Renal cortex interstitium (tissue), 11 donors: ENCODE data around the gene GOLGA6L10. TPM values are rescaled to one million over a fixed set of nuclear protein-coding genes. Genes with fewer than 3 reads are reported as not detected.
"Not testable (repeated sequence)": the region's sequence is repeated elsewhere in the genome, so short reads cannot be mapped to it uniquely, and the experiment has no call there.

ENCODE experiments used
- DNase-seq, 11 donors: peaks; one replicate each; pipeline ENCODE4 v3.0.0-alpha.2; 2013; ENCODE audit warnings: low read depth in 9 of 11, low spot score in 4 of 11; ENCODE audit errors: extremely low read depth in 1 of 11
- polyA plus RNA-seq, 3 donors: library from polyadenylated mRNA; unstranded; fragments of 120-200 nt; gene quantifications; one replicate each; pipeline ENCODE4 v1.2.1, GENCODE V29; 2013; ENCODE audit not compliant: insufficient read length in 3 of 3

The GOLGA6L10 gene
- polyA plus RNA-seq, 3 donors, result 0.95 to 18.3 (median 6.4) TPM

- DNase-seq, result no peak
Measured at GRCh38 chr15:82307714-82308081, 41.6 kb downstream of the GOLGA6L10 start.

- DNase-seq, result no peak
Measured at GRCh38 chr15:82306791-82307713, 42.2 kb downstream of the GOLGA6L10 start.

GRCh38 chr15:82305621-82306048, 43.6 kb downstream of the GOLGA6L10 start:
- no peak for DNase-seq

- no peak for DNase-seq
Measured at GRCh38 chr15:82304778-82305090, 44.5 kb downstream of the GOLGA6L10 start.

- no peak for DNase-seq
Measured at GRCh38 chr15:82303956-82304777, 45.1 kb downstream of the GOLGA6L10 start.

- DNase-seq, result no peak
Measured at GRCh38 chr15:82301296-82302016, 47.8 kb downstream of the GOLGA6L10 start.

GRCh38 chr15:82300883-82301282, 48.4 kb downstream of the GOLGA6L10 start:
- DNase-seq, result no peak

GRCh38 chr15:82300326-82300725, 48.9 kb downstream of the GOLGA6L10 start:
- DNase-seq, result not testable (repeated sequence)

- DNase-seq, result not testable (repeated sequence)
Measured at GRCh38 chr15:82299511-82299914, 49.8 kb downstream of the GOLGA6L10 start.

- DNase-seq, result peak in 5 of 11 donors; percentile 2 to 14 (median 10)
Measured at GRCh38 chr15:82298520-82298919, 50.8 kb downstream of the GOLGA6L10 start.

GRCh38 chr15:82298032-82298431, 51.2 kb downstream of the GOLGA6L10 start:
- DNase-seq, result no peak

GRCh38 chr15:82297546-82297945, 51.7 kb downstream of the GOLGA6L10 start:
- DNase-seq, result no peak

GRCh38 chr15:82294061-82294690, 55.1 kb downstream of the GOLGA6L10 start:
- DNase-seq, result no peak

GRCh38 chr15:82292271-82292670, 57.0 kb downstream of the GOLGA6L10 start:
- no peak for DNase-seq

Other genes with a start within 250 kb of the GOLGA6L10 start
- 10 to 100 TPM; 19.3 to 22.4 (median 22.0) TPM for gene EFL1, start 86.7 kb downstream of the GOLGA6L10 start, polyA plus RNA-seq
- 1 to 10 TPM; 3.4 to 9.3 (median 6.2) TPM for gene SAXO2, start 86.7 kb downstream of the GOLGA6L10 start, polyA plus RNA-seq
- gene GOLGA6L9, start 80.3 kb upstream of the GOLGA6L10 start, polyA plus RNA-seq, result 10 to 100 TPM in 2 of 3 donors, 1 to 10 TPM in 1; 8.5 to 23.3 (median 11.3) TPM
- gene RPS17, start 191.0 kb upstream of the GOLGA6L10 start, polyA plus RNA-seq, result 1,000 to 10,000 TPM; 1,910 to 2,473 (median 2,133) TPM